HEK293 (cell line): ENCODE measurements around the gene SYNJ1.

Experiments used
- KLF8 ChIP-seq: fragments of 450-650 bp; formaldehyde crosslinking; IDR thresholded peaks from 2 replicates; pipeline ENCODE4 v1.5.1; 2016; ENCODE audit warnings: missing biosample characterization, missing genetic modification characterization
- OSR2 ChIP-seq: fragments of 450-650 bp; formaldehyde crosslinking; IDR thresholded peaks from 2 replicates; pipeline ENCODE4 v1.5.1; 2016; ENCODE audit warnings: missing biosample characterization, missing genetic modification characterization
- RBAK ChIP-seq: fragments of 450-650 bp; formaldehyde crosslinking; IDR thresholded peaks from 2 replicates; pipeline ENCODE4 v1.5.1; 2016; ENCODE audit warnings: missing biosample characterization, missing genetic modification characterization
- TCF7L2 ChIP-seq: IDR thresholded peaks from 2 replicates; pipeline ENCODE4 v1.6.1; 2011; ENCODE audit warnings: low read depth, mild to moderate bottlenecking, inconsistent platforms, low read length, moderate library complexity, borderline replicate concordance
- ZBTB21 ChIP-seq: fragments of 450-650 bp; formaldehyde crosslinking; IDR thresholded peaks from 2 replicates; pipeline ENCODE4 v1.5.1; 2017; ENCODE audit warnings: missing biosample characterization, missing genetic modification characterization
- ZEB2 ChIP-seq: fragments of 450-650 bp; formaldehyde crosslinking; IDR thresholded peaks from 2 replicates; pipeline ENCODE4 v1.5.1; 2016; ENCODE audit warnings: missing biosample characterization, missing genetic modification characterization
- ZFP3 ChIP-seq: fragments of 450-650 bp; formaldehyde crosslinking; IDR thresholded peaks from 2 replicates; pipeline ENCODE4 v1.5.1; 2016; ENCODE audit warnings: low read depth, missing biosample characterization, missing genetic modification characterization
- ZNF10 ChIP-seq: fragments of 450-650 bp; formaldehyde crosslinking; IDR thresholded peaks from 2 replicates; pipeline ENCODE4 v1.5.1; 2017; ENCODE audit warnings: missing biosample characterization, missing genetic modification characterization
- ZNF114 ChIP-seq: fragments of 450-650 bp; formaldehyde crosslinking; IDR thresholded peaks from 2 replicates; pipeline ENCODE4 v1.5.0; 2017; ENCODE audit warnings: missing biosample characterization, missing genetic modification characterization
- ZNF341 ChIP-seq: fragments of 450-650 bp; formaldehyde crosslinking; IDR thresholded peaks from 2 replicates; pipeline ENCODE4; 2016; ENCODE audit warnings: low read depth, missing biosample characterization, missing genetic modification characterization
- ZNF394 ChIP-seq: fragments of 450-650 bp; formaldehyde crosslinking; IDR thresholded peaks from 2 replicates; pipeline ENCODE4 v1.5.1; 2016; ENCODE audit warnings: missing biosample characterization, missing genetic modification characterization, mild to moderate bottlenecking, moderate library complexity, borderline replicate concordance
- ZNF518A ChIP-seq: fragments of 450-650 bp; formaldehyde crosslinking; conservative IDR thresholded peaks from 2 replicates; pipeline ENCODE4 v1.5.1; 2016; ENCODE audit warnings: low read depth, missing biosample characterization, missing genetic modification characterization
- ZNF560 ChIP-seq: fragments of 450-650 bp; formaldehyde crosslinking; IDR thresholded peaks from 2 replicates; pipeline ENCODE4 v1.5.1; 2017; ENCODE audit warnings: missing biosample characterization, missing genetic modification characterization, borderline replicate concordance
- ZNF610 ChIP-seq: fragments of 450-650 bp; formaldehyde crosslinking; IDR thresholded peaks from 2 replicates; pipeline ENCODE4 v1.5.1; 2016; ENCODE audit warnings: missing biosample characterization, missing genetic modification characterization, borderline replicate concordance
- ZNF624 ChIP-seq: fragments of 450-650 bp; formaldehyde crosslinking; IDR thresholded peaks from 2 replicates; pipeline ENCODE4 v1.5.1; 2017; ENCODE audit warnings: missing biosample characterization, missing genetic modification characterization
- ZNF76 ChIP-seq: fragments of 450-650 bp; formaldehyde crosslinking; IDR thresholded peaks from 2 replicates; pipeline ENCODE4; 2016; ENCODE audit warnings: low read depth, missing biosample characterization, missing genetic modification characterization, borderline replicate concordance
- ZNF791 ChIP-seq: fragments of 450-650 bp; formaldehyde crosslinking; IDR thresholded peaks from 2 replicates; pipeline ENCODE4 v1.5.1; 2016; ENCODE audit warnings: missing biosample characterization, missing genetic modification characterization
- TF ChIP-seq, protein P1 (sequence below): fragments of 450-650 bp; formaldehyde crosslinking; IDR thresholded peaks from 2 replicates; pipeline ENCODE4 v1.5.1; 2016; ENCODE audit warnings: missing biosample characterization, missing genetic modification characterization
- TF ChIP-seq, protein P2 (sequence below): fragments of 450-650 bp; formaldehyde crosslinking; optimal IDR thresholded peaks from 2 replicates; pipeline ENCODE3; 2016; ENCODE audit warnings: missing biosample characterization, mild to moderate bottlenecking, missing genetic modification characterization
- TF ChIP-seq, protein P3 (sequence below): fragments of 450-650 bp; formaldehyde crosslinking; IDR thresholded peaks from 2 replicates; pipeline ENCODE4 v1.5.1; 2016; ENCODE audit warnings: missing biosample characterization, missing genetic modification characterization, low read depth
- TF ChIP-seq, protein P4 (sequence below): fragments of 450-650 bp; formaldehyde crosslinking; IDR thresholded peaks from 2 replicates; pipeline ENCODE4 v1.5.1; 2016; ENCODE audit warnings: missing biosample characterization, missing genetic modification characterization
- TF ChIP-seq, protein P5 (sequence below): fragments of 450-650 bp; formaldehyde crosslinking; IDR thresholded peaks from 2 replicates; pipeline ENCODE4 v1.5.1; 2017; ENCODE audit warnings: missing biosample characterization, missing genetic modification characterization
- TF ChIP-seq, protein P6 (sequence below): fragments of 450-650 bp; formaldehyde crosslinking; IDR thresholded peaks from 2 replicates; pipeline ENCODE4 v1.5.1; 2016; ENCODE audit warnings: missing biosample characterization, missing genetic modification characterization
- TF ChIP-seq, protein P7 (sequence below): fragments of 450-650 bp; formaldehyde crosslinking; IDR thresholded peaks from 2 replicates; pipeline ENCODE4 v1.5.1; 2017; ENCODE audit warnings: missing biosample characterization, missing genetic modification characterization

The SYNJ1 gene

DNA sequence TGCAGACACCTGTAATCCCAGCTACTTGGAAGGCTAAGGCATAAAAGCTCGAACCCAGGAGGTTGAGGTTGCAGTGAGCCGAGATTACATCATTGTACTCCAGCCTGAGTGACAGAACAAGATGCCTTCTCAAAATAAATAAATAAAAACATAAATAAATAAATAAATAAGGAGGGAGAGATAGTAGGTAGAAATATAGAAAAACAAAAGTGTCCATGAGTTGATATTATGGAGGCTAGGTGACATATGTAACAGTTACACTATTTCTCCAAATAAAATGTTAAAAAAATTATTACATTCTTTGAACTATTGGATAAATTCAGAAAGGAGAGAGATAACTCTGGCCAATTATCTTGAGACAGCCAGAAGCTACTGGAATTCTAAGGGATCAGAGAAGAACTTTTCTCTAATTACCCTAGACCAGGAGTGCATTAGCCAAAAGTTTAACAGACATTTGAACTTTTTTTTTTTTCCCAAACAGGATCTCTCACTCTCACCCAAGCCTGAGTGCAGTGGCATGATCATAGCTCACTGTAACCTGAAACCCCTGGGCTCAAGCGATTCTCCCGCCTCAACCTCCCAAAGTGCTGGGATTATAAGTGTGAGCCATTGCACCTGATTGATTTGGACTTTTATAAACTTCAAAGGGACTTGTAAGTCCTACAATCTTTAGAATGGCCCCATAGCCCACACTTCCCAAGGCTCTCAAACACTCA is 17.6 kb downstream of the SYNJ1 start (continued):
- TF ChIP-seq ZNF10 (tag by site-specific recombination): peak; percentile 57
- TF ChIP-seq, protein P1, sequence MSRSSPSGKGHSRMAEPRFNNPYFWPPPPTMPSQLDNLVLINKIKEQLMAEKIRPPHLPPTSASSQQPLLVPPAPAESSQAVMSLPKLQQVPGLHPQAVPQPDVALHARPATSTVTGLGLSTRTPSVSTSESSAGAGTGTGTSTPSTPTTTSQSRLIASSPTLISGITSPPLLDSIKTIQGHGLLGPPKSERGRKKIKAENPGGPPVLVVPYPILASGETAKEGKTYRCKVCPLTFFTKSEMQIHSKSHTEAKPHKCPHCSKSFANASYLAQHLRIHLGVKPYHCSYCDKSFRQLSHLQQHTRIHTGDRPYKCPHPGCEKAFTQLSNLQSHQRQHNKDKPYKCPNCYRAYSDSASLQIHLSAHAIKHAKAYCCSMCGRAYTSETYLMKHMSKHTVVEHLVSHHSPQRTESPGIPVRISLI: peak; percentile 96
- peak; percentile 93 for TF ChIP-seq ZNF518A
- peak; percentile 90 for TF ChIP-seq RBAK (tag by site-specific recombination)
- TF ChIP-seq ZNF560 (tag by site-specific recombination): 0 out of 2 replicates have a peak, but pooled peaks have one; percentile 25
- no peak for TF ChIP-seq ZNF341 (tag by site-specific recombination)
- TF ChIP-seq, protein P2, sequence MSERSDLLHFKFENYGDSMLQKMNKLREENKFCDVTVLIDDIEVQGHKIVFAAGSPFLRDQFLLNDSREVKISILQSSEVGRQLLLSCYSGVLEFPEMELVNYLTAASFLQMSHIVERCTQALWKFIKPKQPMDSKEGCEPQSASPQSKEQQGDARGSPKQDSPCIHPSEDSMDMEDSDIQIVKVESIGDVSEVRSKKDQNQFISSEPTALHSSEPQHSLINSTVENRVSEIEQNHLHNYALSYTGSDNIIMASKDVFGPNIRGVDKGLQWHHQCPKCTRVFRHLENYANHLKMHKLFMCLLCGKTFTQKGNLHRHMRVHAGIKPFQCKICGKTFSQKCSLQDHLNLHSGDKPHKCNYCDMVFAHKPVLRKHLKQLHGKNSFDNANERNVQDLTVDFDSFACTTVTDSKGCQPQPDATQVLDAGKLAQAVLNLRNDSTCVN: no peak
- no peak for TF ChIP-seq ZNF76 (tag by site-specific recombination)
- peak; percentile 79; the same call in 1 of the 2 replicates for TF ChIP-seq ZNF791 (tag by site-specific recombination)
- TF ChIP-seq KLF8 (tag by site-specific recombination): peak; percentile 51; the same call in 1 of the 2 replicates
- TF ChIP-seq ZNF114: no peak
- TF ChIP-seq, protein P3, sequence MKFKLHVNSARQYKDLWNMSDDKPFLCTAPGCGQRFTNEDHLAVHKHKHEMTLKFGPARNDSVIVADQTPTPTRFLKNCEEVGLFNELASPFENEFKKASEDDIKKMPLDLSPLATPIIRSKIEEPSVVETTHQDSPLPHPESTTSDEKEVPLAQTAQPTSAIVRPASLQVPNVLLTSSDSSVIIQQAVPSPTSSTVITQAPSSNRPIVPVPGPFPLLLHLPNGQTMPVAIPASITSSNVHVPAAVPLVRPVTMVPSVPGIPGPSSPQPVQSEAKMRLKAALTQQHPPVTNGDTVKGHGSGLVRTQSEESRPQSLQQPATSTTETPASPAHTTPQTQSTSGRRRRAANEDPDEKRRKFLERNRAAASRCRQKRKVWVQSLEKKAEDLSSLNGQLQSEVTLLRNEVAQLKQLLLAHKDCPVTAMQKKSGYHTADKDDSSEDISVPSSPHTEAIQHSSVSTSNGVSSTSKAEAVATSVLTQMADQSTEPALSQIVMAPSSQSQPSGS (tag by site-specific recombination): peak; percentile 79
- TF ChIP-seq, protein P4, sequence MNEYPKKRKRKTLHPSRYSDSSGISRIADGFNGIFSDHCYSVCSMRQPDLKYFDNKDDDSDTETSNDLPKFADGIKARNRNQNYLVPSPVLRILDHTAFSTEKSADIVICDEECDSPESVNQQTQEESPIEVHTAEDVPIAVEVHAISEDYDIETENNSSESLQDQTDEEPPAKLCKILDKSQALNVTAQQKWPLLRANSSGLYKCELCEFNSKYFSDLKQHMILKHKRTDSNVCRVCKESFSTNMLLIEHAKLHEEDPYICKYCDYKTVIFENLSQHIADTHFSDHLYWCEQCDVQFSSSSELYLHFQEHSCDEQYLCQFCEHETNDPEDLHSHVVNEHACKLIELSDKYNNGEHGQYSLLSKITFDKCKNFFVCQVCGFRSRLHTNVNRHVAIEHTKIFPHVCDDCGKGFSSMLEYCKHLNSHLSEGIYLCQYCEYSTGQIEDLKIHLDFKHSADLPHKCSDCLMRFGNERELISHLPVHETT (tag by site-specific recombination): peak; percentile 72
- 0 out of 2 replicates have a peak, but pooled peaks have one; percentile 31 for TF ChIP-seq TCF7L2
- peak; percentile 64 for TF ChIP-seq ZEB2 (tag by site-specific recombination)
- TF ChIP-seq, protein P5, sequence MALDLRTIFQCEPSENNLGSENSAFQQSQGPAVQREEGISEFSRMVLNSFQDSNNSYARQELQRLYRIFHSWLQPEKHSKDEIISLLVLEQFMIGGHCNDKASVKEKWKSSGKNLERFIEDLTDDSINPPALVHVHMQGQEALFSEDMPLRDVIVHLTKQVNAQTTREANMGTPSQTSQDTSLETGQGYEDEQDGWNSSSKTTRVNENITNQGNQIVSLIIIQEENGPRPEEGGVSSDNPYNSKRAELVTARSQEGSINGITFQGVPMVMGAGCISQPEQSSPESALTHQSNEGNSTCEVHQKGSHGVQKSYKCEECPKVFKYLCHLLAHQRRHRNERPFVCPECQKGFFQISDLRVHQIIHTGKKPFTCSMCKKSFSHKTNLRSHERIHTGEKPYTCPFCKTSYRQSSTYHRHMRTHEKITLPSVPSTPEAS: no peak
- TF ChIP-seq ZNF610 (tag by site-specific recombination): 0 out of 2 replicates have a peak, but pooled peaks have one; percentile 59
- peak; percentile 62 for TF ChIP-seq OSR2 (tag by site-specific recombination)
- peak; percentile 92; the same call in 1 of the 2 replicates for TF ChIP-seq ZNF394 (tag by site-specific recombination)
- TF ChIP-seq, protein P6, sequence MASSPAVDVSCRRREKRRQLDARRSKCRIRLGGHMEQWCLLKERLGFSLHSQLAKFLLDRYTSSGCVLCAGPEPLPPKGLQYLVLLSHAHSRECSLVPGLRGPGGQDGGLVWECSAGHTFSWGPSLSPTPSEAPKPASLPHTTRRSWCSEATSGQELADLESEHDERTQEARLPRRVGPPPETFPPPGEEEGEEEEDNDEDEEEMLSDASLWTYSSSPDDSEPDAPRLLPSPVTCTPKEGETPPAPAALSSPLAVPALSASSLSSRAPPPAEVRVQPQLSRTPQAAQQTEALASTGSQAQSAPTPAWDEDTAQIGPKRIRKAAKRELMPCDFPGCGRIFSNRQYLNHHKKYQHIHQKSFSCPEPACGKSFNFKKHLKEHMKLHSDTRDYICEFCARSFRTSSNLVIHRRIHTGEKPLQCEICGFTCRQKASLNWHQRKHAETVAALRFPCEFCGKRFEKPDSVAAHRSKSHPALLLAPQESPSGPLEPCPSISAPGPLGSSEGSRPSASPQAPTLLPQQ (tag by site-specific recombination): 0 out of 2 replicates have a peak, but pooled peaks have one; percentile 38
- TF ChIP-seq ZNF624 (tag by site-specific recombination): no peak
- TF ChIP-seq ZFP3 (tag by site-specific recombination): 0 out of 2 replicates have a peak, but pooled peaks have one; percentile 14
- TF ChIP-seq, protein P7, sequence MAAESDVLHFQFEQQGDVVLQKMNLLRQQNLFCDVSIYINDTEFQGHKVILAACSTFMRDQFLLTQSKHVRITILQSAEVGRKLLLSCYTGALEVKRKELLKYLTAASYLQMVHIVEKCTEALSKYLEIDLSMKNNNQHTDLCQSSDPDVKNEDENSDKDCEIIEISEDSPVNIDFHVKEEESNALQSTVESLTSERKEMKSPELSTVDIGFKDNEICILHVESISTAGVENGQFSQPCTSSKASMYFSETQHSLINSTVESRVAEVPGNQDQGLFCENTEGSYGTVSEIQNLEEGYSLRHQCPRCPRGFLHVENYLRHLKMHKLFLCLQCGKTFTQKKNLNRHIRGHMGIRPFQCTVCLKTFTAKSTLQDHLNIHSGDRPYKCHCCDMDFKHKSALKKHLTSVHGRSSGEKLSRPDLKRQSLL (tag by site-specific recombination): no peak
- 0 out of 2 replicates have a peak, but pooled peaks have one; percentile 27 for TF ChIP-seq ZBTB21
